ENCODE measurements around the gene HIGD2A. TPM values are rescaled to one million over a fixed set of nuclear protein-coding genes. Genes with fewer than 3 reads are reported as not detected.

Gene HIGD2A
- total and polyA plus RNA-seq, 2 of the 13 experiments (the other 11 are each of a cell fraction or from before 2014, with no cell fraction given): 89.2 to 146 TPM

GRCh38 chr5:176389135-176390123, 878 bp downstream of the HIGD2A start (continued):
- TF ChIP-seq MTERF4 (CRISPR knock-in tag; IDR thresholded peaks at IDR 0.05) (peak; percentile 21; the same call in 1 of the 2 replicates), ARID4A (CRISPR knock-in tag; IDR thresholded peaks at IDR 0.05; ENCODE audit: borderline replicate concordance) (no peak; the same call in 1 of the 2 replicates), ZNF749 (CRISPR knock-in tag; IDR thresholded peaks at IDR 0.05; ENCODE audit: borderline replicate concordance) (no peak), CTCF (CRISPR knock-in tag; IDR thresholded peaks at IDR 0.05) (no peak)

Data from HepG2 (cell line).